ENCODE measurements around the gene IRF2BP1.
"Not testable (repeated sequence)": the region's sequence is repeated elsewhere in the genome, so short reads cannot be mapped to it uniquely, and the experiment has no call there.

The IRF2BP1 gene

GRCh38 chr19:45899253-45899652, 13.3 kb upstream of the IRF2BP1 start:
- TF ChIP-seq TOX (CRISPR knock-in tag; IDR thresholded peaks at IDR 0.05; ENCODE audit: borderline replicate concordance) (no peak), ZNF565 (CRISPR knock-in tag; conservative IDR thresholded peaks at IDR 0.05; ENCODE audit: low read depth) (no peak)
- no peak for ATAC-seq

GRCh38 chr19:45897261-45897812, 11.4 kb upstream of the IRF2BP1 start:
- ATAC-seq = no peak
- TF ChIP-seq POU6F1 (CRISPR knock-in tag; IDR thresholded peaks at IDR 0.05; ENCODE audit: borderline replicate concordance, low read depth) (no peak), CREB5 (CRISPR knock-in tag; IDR thresholded peaks at IDR 0.05; ENCODE audit: low read depth) (no peak), ZNF565 (CRISPR knock-in tag; conservative IDR thresholded peaks at IDR 0.05; ENCODE audit: low read depth) (no peak), TSHZ2 (CRISPR knock-in tag; IDR thresholded peaks at IDR 0.05) (no peak), ARNTL (CRISPR knock-in tag; IDR thresholded peaks at IDR 0.05; ENCODE audit: borderline replicate concordance, low read depth) (no peak), PPARA (CRISPR knock-in tag; IDR thresholded peaks at IDR 0.05; ENCODE audit: borderline replicate concordance) (no peak), ESRRG (CRISPR knock-in tag; IDR thresholded peaks at IDR 0.05) (no peak), ZC3H10 (CRISPR knock-in tag; IDR thresholded peaks at IDR 0.05) (no peak), TOX (CRISPR knock-in tag; IDR thresholded peaks at IDR 0.05; ENCODE audit: borderline replicate concordance) (no peak), GLIS3 (CRISPR knock-in tag; IDR thresholded peaks at IDR 0.05) (no peak), SNAI2 (CRISPR knock-in tag; IDR thresholded peaks at IDR 0.05) (no peak), ZFP30 (CRISPR knock-in tag; IDR thresholded peaks at IDR 0.05) (no peak), ZNF8 (CRISPR knock-in tag; IDR thresholded peaks at IDR 0.05) (no peak), OSR1 (CRISPR knock-in tag; IDR thresholded peaks at IDR 0.05) (no peak), TCF4 (CRISPR knock-in tag; IDR thresholded peaks at IDR 0.05; ENCODE audit: borderline replicate concordance) (no peak), BACH2 (CRISPR knock-in tag; IDR thresholded peaks at IDR 0.05; ENCODE audit: borderline replicate concordance) (no peak), ZNF70 (CRISPR knock-in tag; IDR thresholded peaks at IDR 0.05) (no peak), ISL1 (CRISPR knock-in tag; IDR thresholded peaks at IDR 0.05) (no peak), CSDC2 (CRISPR knock-in tag; IDR thresholded peaks at IDR 0.05) (no peak)

GRCh38 chr19:45895983-45896599, 10.2 kb upstream of the IRF2BP1 start:
- ATAC-seq = not testable (repeated sequence)

GRCh38 chr19:45895519-45895972, 9.6 kb upstream of the IRF2BP1 start:
- TF ChIP-seq RARB (CRISPR knock-in tag; IDR thresholded peaks at IDR 0.05) (no peak), ISL1 (CRISPR knock-in tag; IDR thresholded peaks at IDR 0.05) (no peak), ARNTL (CRISPR knock-in tag; IDR thresholded peaks at IDR 0.05; ENCODE audit: borderline replicate concordance, low read depth) (no peak), ZNF8 (CRISPR knock-in tag; IDR thresholded peaks at IDR 0.05) (no peak), ZNF565 (CRISPR knock-in tag; conservative IDR thresholded peaks at IDR 0.05; ENCODE audit: low read depth) (no peak), ZFP3 (CRISPR knock-in tag; IDR thresholded peaks at IDR 0.05) (no peak), ZC3H10 (CRISPR knock-in tag; IDR thresholded peaks at IDR 0.05) (no peak), ZNF70 (CRISPR knock-in tag; IDR thresholded peaks at IDR 0.05) (no peak), CREB5 (CRISPR knock-in tag; IDR thresholded peaks at IDR 0.05; ENCODE audit: low read depth) (no peak), PATZ1 (CRISPR knock-in tag; IDR thresholded peaks at IDR 0.05; ENCODE audit: borderline replicate concordance) (no peak), TCF4 (CRISPR knock-in tag; IDR thresholded peaks at IDR 0.05; ENCODE audit: borderline replicate concordance) (no peak), PPARA (CRISPR knock-in tag; IDR thresholded peaks at IDR 0.05; ENCODE audit: borderline replicate concordance) (no peak), ZFP30 (CRISPR knock-in tag; IDR thresholded peaks at IDR 0.05) (no peak)
- no peak for ATAC-seq

All from SK-N-SH treated with all-trans-retinoic acid at 6 μM for 48 hours (cell line).